ENCODE data around the gene CEMIP.

- TF ChIP-seq CTCF (optimal IDR thresholded peaks at IDR 0.05 in 1 of 3, IDR thresholded peaks at IDR 0.05 in 1 of 3, conservative IDR thresholded peaks at IDR 0.05 in 1 of 3; ENCODE audit: extremely low read depth in 1 of 3, insufficient read depth in 2 of 3, low read length in 3 of 3) (no peak), EZH2 (IDR thresholded peaks at IDR 0.05; ENCODE audit: low read length) (no peak)
Observed at GRCh38 chr15:80985981-80986380, 206.8 kb downstream of the CEMIP start.

All from keratinocyte (primary cell).